Activated T-helper 17 cell treated with anti-CD3 and anti-CD28 coated beads, Interleukin-2, amount 50 U/mL, for 72 hours (primary cell): ENCODE results near the gene TTBK1. TPM values are rescaled to one million over a fixed set of nuclear protein-coding genes. Genes with fewer than 3 reads are reported as not detected.

ENCODE experiments used
- ATAC-seq: fragments of 150-1000 bp; cut with Tn5 transposase; replicated peaks from 2 replicates; pipeline ENCODE4 v1.10.0; 2021; ENCODE audit warnings: mild to moderate bottlenecking, moderate library complexity
- H3K27ac Mint-ChIP-seq: one replicate; pipeline ENCODE4 v1.8.0; 2022; ENCODE audit warnings: mixed read lengths
- H3K27me3 Mint-ChIP-seq: one replicate; pipeline ENCODE4 v1.8.0; 2022; ENCODE audit warnings: mixed read lengths
- H3K36me3 Mint-ChIP-seq: one replicate; pipeline ENCODE4 v1.8.0; 2022; ENCODE audit warnings: low read depth, mild to moderate bottlenecking, mixed read lengths
- H3K4me1 Mint-ChIP-seq: one replicate; pipeline ENCODE4 v1.8.0; 2022; ENCODE audit warnings: mixed read lengths
- H3K4me3 Mint-ChIP-seq: one replicate; pipeline ENCODE4 v1.8.0; 2022; ENCODE audit warnings: mild to moderate bottlenecking, mixed read lengths
- H3K9me3 Mint-ChIP-seq: one replicate; pipeline ENCODE4 v1.8.0; 2022; ENCODE audit warnings: mixed read lengths
- total RNA-seq, 2 donors: library from RNA; stranded (reverse); gene quantifications; one replicate each; pipeline ENCODE4 v1.2.3, GENCODE V29; 2022

Gene TTBK1
- total RNA-seq, 2 donors from 2014 or later, result 2.2 to 3.6 TPM

- no peak for ATAC-seq
- H3K9me3 Mint-ChIP-seq, result no peaks in the 10 kb centered on the region
- no peaks in the 10 kb centered on the region for H3K36me3 Mint-ChIP-seq
- H3K4me3 Mint-ChIP-seq, result no peak overlapping the region
- H3K27me3 Mint-ChIP-seq, result peaks cover 22% of the 10 kb centered on the region
- peaks cover 6% of the 10 kb centered on the region for H3K4me1 Mint-ChIP-seq
- no peak overlapping the region for H3K27ac Mint-ChIP-seq
Measured at GRCh38 chr6:43277643-43278523, 34.6 kb downstream of the TTBK1 start.

- H3K4me3 Mint-ChIP-seq, result no peak overlapping the region
- H3K36me3 Mint-ChIP-seq, result no peaks in the 10 kb centered on the region
- no peak for ATAC-seq
- H3K4me1 Mint-ChIP-seq, result peaks cover 6% of the 10 kb centered on the region
- H3K27me3 Mint-ChIP-seq, result peaks cover 22% of the 10 kb centered on the region
- H3K9me3 Mint-ChIP-seq, result no peaks in the 10 kb centered on the region
- no peak overlapping the region for H3K27ac Mint-ChIP-seq
Measured at GRCh38 chr6:43278524-43279078, 35.3 kb downstream of the TTBK1 start.

- ATAC-seq, result no peak
- no peak overlapping the region for H3K4me3 Mint-ChIP-seq
- H3K27me3 Mint-ChIP-seq, result peaks cover 22% of the 10 kb centered on the region
- no peak overlapping the region for H3K27ac Mint-ChIP-seq
- no peaks in the 10 kb centered on the region for H3K9me3 Mint-ChIP-seq
- peaks cover 6% of the 10 kb centered on the region for H3K4me1 Mint-ChIP-seq
- H3K36me3 Mint-ChIP-seq, result no peaks in the 10 kb centered on the region
Measured at GRCh38 chr6:43280234-43280633, 37.0 kb downstream of the TTBK1 start.

- H3K4me1 Mint-ChIP-seq, result no peaks in the 10 kb centered on the region
- H3K9me3 Mint-ChIP-seq, result no peaks in the 10 kb centered on the region
- H3K27me3 Mint-ChIP-seq, result peaks cover 27% of the 10 kb centered on the region
- no peak for ATAC-seq
- H3K36me3 Mint-ChIP-seq, result no peaks in the 10 kb centered on the region
- no peak overlapping the region for H3K4me3 Mint-ChIP-seq
- H3K27ac Mint-ChIP-seq, result no peak overlapping the region
Measured at GRCh38 chr6:43282060-43282459, 38.8 kb downstream of the TTBK1 start.

GRCh38 chr6:43282636-43283513 is 39.6 kb downstream of the TTBK1 start:
- no peak overlapping the region for H3K27ac Mint-ChIP-seq

GRCh38 chr6:43283514-43283901 is 40.2 kb downstream of the TTBK1 start:
- Mint-ChIP-seq H3K9me3 (no peaks in the 10 kb centered on the region), H3K27me3 (peaks cover 24% of the 10 kb centered on the region), H3K36me3 (no peaks in the 10 kb centered on the region), H3K4me1 (no peaks in the 10 kb centered on the region), H3K4me3 (no peak overlapping the region), H3K27ac (no peak overlapping the region)
- ATAC-seq, result no peak

More at GRCh38 chr6:43282636-43283513, 39.6 kb downstream of the TTBK1 start:
- ATAC-seq, result no peak
- Mint-ChIP-seq H3K9me3 (no peaks in the 10 kb centered on the region), H3K4me3 (no peak overlapping the region), H3K27me3 (peaks cover 24% of the 10 kb centered on the region), H3K4me1 (no peaks in the 10 kb centered on the region), H3K36me3 (no peaks in the 10 kb centered on the region)

GRCh38 chr6:43283905-43284304 is 40.6 kb downstream of the TTBK1 start:
- Mint-ChIP-seq H3K4me3 (no peak overlapping the region), H3K9me3 (no peaks in the 10 kb centered on the region), H3K27ac (no peak overlapping the region), H3K36me3 (no peaks in the 10 kb centered on the region), H3K27me3 (peaks cover 24% of the 10 kb centered on the region), H3K4me1 (no peaks in the 10 kb centered on the region)
- no peak for ATAC-seq

GRCh38 chr6:43284991-43285781 is 41.9 kb downstream of the TTBK1 start:
- Mint-ChIP-seq H3K9me3 (no peaks in the 10 kb centered on the region), H3K4me1 (no peaks in the 10 kb centered on the region), H3K36me3 (no peaks in the 10 kb centered on the region), H3K27ac (no peak overlapping the region), H3K4me3 (no peak overlapping the region), H3K27me3 (peaks cover 24% of the 10 kb centered on the region)
- no peak for ATAC-seq

GRCh38 chr6:43285832-43286231 is 42.6 kb downstream of the TTBK1 start:
- no peak for ATAC-seq
- Mint-ChIP-seq H3K36me3 (no peaks in the 10 kb centered on the region), H3K4me3 (no peak overlapping the region), H3K27me3 (peaks cover 19% of the 10 kb centered on the region), H3K27ac (no peak overlapping the region), H3K9me3 (no peaks in the 10 kb centered on the region), H3K4me1 (no peaks in the 10 kb centered on the region)

- H3K27me3 Mint-ChIP-seq, result peaks cover 15% of the 10 kb centered on the region
- H3K4me1 Mint-ChIP-seq, result no peaks in the 10 kb centered on the region
- no peaks in the 10 kb centered on the region for H3K9me3 Mint-ChIP-seq
- no peak overlapping the region for H3K4me3 Mint-ChIP-seq
- H3K36me3 Mint-ChIP-seq, result no peaks in the 10 kb centered on the region
- no peak for ATAC-seq
- no peak overlapping the region for H3K27ac Mint-ChIP-seq
Measured at GRCh38 chr6:43286456-43286979, 43.2 kb downstream of the TTBK1 start.

- Mint-ChIP-seq H3K9me3 (no peaks in the 10 kb centered on the region), H3K4me3 (no peak overlapping the region), H3K36me3 (no peaks in the 10 kb centered on the region), H3K27me3 (peaks cover 12% of the 10 kb centered on the region), H3K27ac (no peak overlapping the region), H3K4me1 (no peaks in the 10 kb centered on the region)
- ATAC-seq, result no peak
Measured at GRCh38 chr6:43286980-43287716, 43.9 kb downstream of the TTBK1 start.

GRCh38 chr6:43287717-43288679 is 44.7 kb downstream of the TTBK1 start:
- no peaks in the 10 kb centered on the region for H3K4me1 Mint-ChIP-seq
- H3K9me3 Mint-ChIP-seq, result no peaks in the 10 kb centered on the region
- ATAC-seq, result no peak
- no peak overlapping the region for H3K4me3 Mint-ChIP-seq
- H3K27ac Mint-ChIP-seq, result no peak overlapping the region
- H3K36me3 Mint-ChIP-seq, result no peaks in the 10 kb centered on the region
- H3K27me3 Mint-ChIP-seq, result peaks cover 12% of the 10 kb centered on the region
